Measurements from ENCODE around the gene DNLZ. TPM values are rescaled to one million over a fixed set of nuclear protein-coding genes. Genes with fewer than 3 reads are reported as not detected.

The DNLZ gene
- total and polyA plus RNA-seq, 9 of the 15 experiments (the other 6 are each of a cell fraction or from before 2014, with no cell fraction given), result 0.17 to 44.6 (median 3.4) TPM

DNA sequence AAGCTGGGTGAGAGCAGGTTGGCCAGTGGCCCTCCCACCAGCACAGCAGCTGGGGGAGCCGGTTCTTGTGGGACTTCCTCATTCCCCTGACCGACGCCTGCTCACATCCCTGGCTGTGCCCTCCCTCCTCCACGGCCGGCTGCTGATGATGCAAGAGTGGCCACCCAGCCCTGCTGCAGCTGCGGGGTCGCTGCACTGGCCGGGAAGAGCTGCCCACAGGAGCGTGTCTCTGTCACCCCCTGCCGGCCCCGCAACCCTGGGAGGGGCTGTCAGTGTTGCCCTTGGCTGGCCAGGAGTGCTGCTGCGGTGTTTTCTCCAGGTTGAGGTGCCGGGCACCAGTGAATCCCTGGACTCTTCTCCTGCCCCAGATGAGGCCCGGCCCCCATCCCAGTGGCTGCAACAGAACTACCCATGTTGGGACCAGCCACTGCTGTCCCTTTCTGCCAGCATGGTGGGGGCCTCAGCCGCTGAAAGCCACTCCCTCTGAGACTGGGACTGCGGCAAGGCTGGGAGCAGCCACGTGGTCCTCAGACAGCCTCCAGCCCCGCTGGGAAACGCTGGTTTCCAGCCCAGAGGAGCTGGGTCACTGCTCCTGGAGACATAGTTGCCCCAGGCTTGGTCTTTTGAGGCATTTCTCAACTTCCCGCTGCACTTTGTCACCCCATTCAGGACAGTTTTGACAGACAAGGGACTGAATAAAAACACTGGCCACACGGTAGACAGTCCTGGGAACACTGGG, 9.2 kb upstream of the DNLZ start (continued):
- no peak for TF ChIP-seq MGA (IDR thresholded peaks at IDR 0.05)
- no peak for TF ChIP-seq KLF6 (CRISPR knock-in tag; IDR thresholded peaks at IDR 0.05; ENCODE audit: borderline replicate concordance)
- TF ChIP-seq BRF1 (IDR thresholded peaks at IDR 0.05; ENCODE audit: borderline replicate concordance, extremely low read depth, insufficient read length), result no peak
- TF ChIP-seq HINFP (tag; conservative IDR thresholded peaks at IDR 0.05; ENCODE audit: low read depth), result no peak
- TF ChIP-seq MAZ (CRISPR knock-in tag; conservative IDR thresholded peaks at IDR 0.05 in 1 of 2, IDR thresholded peaks at IDR 0.05 in 1 of 2), result peak; percentile 78 to 86
- TF ChIP-seq BMI1 (IDR thresholded peaks at IDR 0.05; ENCODE audit: low read length), result no peak
- no peak for TF ChIP-seq PKNOX1 (IDR thresholded peaks at IDR 0.05)
- no peak for TF ChIP-seq ZKSCAN3 (CRISPR knock-in tag; IDR thresholded peaks at IDR 0.05)
- no peak for TF ChIP-seq DPF2 (IDR thresholded peaks at IDR 0.05)
- TF ChIP-seq, protein P1, sequence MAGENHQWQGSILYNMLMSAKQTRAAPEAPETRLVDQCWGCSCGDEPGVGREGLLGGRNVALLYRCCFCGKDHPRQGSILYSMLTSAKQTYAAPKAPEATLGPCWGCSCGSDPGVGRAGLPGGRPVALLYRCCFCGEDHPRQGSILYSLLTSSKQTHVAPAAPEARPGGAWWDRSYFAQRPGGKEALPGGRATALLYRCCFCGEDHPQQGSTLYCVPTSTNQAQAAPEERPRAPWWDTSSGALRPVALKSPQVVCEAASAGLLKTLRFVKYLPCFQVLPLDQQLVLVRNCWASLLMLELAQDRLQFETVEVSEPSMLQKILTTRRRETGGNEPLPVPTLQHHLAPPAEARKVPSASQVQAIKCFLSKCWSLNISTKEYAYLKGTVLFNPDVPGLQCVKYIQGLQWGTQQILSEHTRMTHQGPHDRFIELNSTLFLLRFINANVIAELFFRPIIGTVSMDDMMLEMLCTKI (IDR thresholded peaks at IDR 0.05; ENCODE audit: partially characterized antibody), result no peak
- TF ChIP-seq HNRNPLL (IDR thresholded peaks at IDR 0.05; ENCODE audit: low read depth, low read length, poor library complexity, severe bottlenecking), result no peak
- no peak for TF ChIP-seq MCM5 (IDR thresholded peaks at IDR 0.05; ENCODE audit: low read depth)

Data from K562 (cell line).